DMS79 (cell line): ENCODE measurements around the gene GALNT3.
A peak's percentile ranks its signal among the peaks of the same experiment; 100 is the strongest.

Experiments used
- DNase-seq: peaks from one replicate; lab custom pipeline; 2025; lab: John Stamatoyannopoulos, UW

GALNT3 gene

GRCh38 chr2:165743442-165743841 is 50.6 kb downstream of the GALNT3 start:
- no peak for DNase-seq

GRCh38 chr2:165725421-165725820 is 68.6 kb downstream of the GALNT3 start:
- no peak for DNase-seq

- no peak for DNase-seq
Measured at GRCh38 chr2:165720511-165720910, 73.5 kb downstream of the GALNT3 start.

- no peak for DNase-seq
Measured at GRCh38 chr2:165718610-165719210, 75.3 kb downstream of the GALNT3 start.

- no peak for DNase-seq
Measured at GRCh38 chr2:165716091-165716490, 78.0 kb downstream of the GALNT3 start.

GRCh38 chr2:165706960-165707487 is 87.0 kb downstream of the GALNT3 start:
- DNase-seq = no peak

GRCh38 chr2:165701147-165701546 is 92.9 kb downstream of the GALNT3 start:
- no peak for DNase-seq

- DNase-seq = no peak
Measured at GRCh38 chr2:165700531-165700930, 93.5 kb downstream of the GALNT3 start.

- no peak for DNase-seq
Measured at GRCh38 chr2:165699946-165700345, 94.1 kb downstream of the GALNT3 start.

GRCh38 chr2:165698444-165698884 is 95.6 kb downstream of the GALNT3 start:
- DNase-seq = peak; percentile 4

- no peak for DNase-seq
Measured at GRCh38 chr2:165697748-165698443, 96.2 kb downstream of the GALNT3 start.
